ENCODE measurements around the gene PROC.

DNA sequence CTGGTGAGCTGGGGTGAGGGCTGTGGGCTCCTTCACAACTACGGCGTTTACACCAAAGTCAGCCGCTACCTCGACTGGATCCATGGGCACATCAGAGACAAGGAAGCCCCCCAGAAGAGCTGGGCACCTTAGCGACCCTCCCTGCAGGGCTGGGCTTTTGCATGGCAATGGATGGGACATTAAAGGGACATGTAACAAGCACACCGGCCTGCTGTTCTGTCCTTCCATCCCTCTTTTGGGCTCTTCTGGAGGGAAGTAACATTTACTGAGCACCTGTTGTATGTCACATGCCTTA, 10.5 kb downstream of the PROC start:
- TF ChIP-seq, protein P1, sequence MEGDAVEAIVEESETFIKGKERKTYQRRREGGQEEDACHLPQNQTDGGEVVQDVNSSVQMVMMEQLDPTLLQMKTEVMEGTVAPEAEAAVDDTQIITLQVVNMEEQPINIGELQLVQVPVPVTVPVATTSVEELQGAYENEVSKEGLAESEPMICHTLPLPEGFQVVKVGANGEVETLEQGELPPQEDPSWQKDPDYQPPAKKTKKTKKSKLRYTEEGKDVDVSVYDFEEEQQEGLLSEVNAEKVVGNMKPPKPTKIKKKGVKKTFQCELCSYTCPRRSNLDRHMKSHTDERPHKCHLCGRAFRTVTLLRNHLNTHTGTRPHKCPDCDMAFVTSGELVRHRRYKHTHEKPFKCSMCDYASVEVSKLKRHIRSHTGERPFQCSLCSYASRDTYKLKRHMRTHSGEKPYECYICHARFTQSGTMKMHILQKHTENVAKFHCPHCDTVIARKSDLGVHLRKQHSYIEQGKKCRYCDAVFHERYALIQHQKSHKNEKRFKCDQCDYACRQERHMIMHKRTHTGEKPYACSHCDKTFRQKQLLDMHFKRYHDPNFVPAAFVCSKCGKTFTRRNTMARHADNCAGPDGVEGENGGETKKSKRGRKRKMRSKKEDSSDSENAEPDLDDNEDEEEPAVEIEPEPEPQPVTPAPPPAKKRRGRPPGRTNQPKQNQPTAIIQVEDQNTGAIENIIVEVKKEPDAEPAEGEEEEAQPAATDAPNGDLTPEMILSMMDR (IDR thresholded peaks at IDR 0.05): no peak
- TF ChIP-seq POLR2A (IDR thresholded peaks at IDR 0.05; ENCODE audit: low read depth) (no peak), EP300 (IDR thresholded peaks at IDR 0.05) (no peak), POLR2AphosphoS5 (IDR thresholded peaks at IDR 0.05) (no peak)

All from esophagus muscularis mucosa (tissue), 4 donors.